Neural crest cell (in vitro differentiated cells): ENCODE measurements around the gene SPTBN4. TPM values are rescaled to one million over a fixed set of nuclear protein-coding genes. Genes with fewer than 3 reads are reported as not detected.
"Not testable (repeated sequence)": the region's sequence is repeated elsewhere in the genome, so short reads cannot be mapped to it uniquely, and the experiment has no call there.

Source experiments
- DNase-seq: peaks from one replicate; pipeline ENCODE4 v3.0.0; 2021; ENCODE audit warnings: low read depth, mixed read lengths, low spot score
- H3K27ac Mint-ChIP-seq: one replicate; pipeline ENCODE4 v1.8.0; 2021; ENCODE audit warnings: mild to moderate bottlenecking, mixed read lengths; ENCODE audit not compliant: unreplicated experiment
- H3K27me3 Mint-ChIP-seq: 2 replicates; pipeline ENCODE4 v1.8.0; 2021; ENCODE audit warnings: low read depth, mild to moderate bottlenecking, mixed read lengths
- H3K36me3 Mint-ChIP-seq: 2 replicates; pipeline ENCODE4 v1.8.0; 2021; ENCODE audit warnings: low read depth, mild to moderate bottlenecking, mixed read lengths
- H3K4me1 Mint-ChIP-seq: 2 replicates; pipeline ENCODE4 v1.8.0; 2021; ENCODE audit warnings: mixed read lengths
- H3K4me3 Mint-ChIP-seq: one replicate; pipeline ENCODE4 v1.8.0; 2021; ENCODE audit warnings: mild to moderate bottlenecking, mixed read lengths
- H3K9me3 Mint-ChIP-seq: 2 replicates; pipeline ENCODE4 v1.8.0; 2021; ENCODE audit warnings: mixed read lengths
- CTCF ChIP-seq: fragments of 200-600 bp; sonication (generic); conservative IDR thresholded peaks from 2 replicates; pipeline ENCODE4 v1.5.0; 2021; ENCODE audit warnings: antibody characterized with exemption, mild to moderate bottlenecking
- total RNA-seq: library from RNA; stranded (reverse); gene quantifications from 2 replicates; pipeline ENCODE4 v1.2.1, GENCODE V29; 2021

The SPTBN4 gene
- total RNA-seq, 1 donor from 2014 or later: 0.40 TPM

GRCh38 chr19:40621283-40621682 is 154.5 kb downstream of the SPTBN4 start:
- Mint-ChIP-seq H3K4me1 (peaks cover 13% of the 10 kb centered on the region), H3K27me3 (peaks cover 4% of the 10 kb centered on the region), H3K9me3 (no peaks in the 10 kb centered on the region), H3K4me3 (no peak overlapping the region), H3K36me3 (peaks cover 25% of the 10 kb centered on the region), H3K27ac (no peak overlapping the region)
- no peak for DNase-seq
- no peak for TF ChIP-seq CTCF

- no peak overlapping the region for H3K27ac Mint-ChIP-seq
- peaks cover 4% of the 10 kb centered on the region for H3K27me3 Mint-ChIP-seq
- TF ChIP-seq CTCF: no peak
- no peaks in the 10 kb centered on the region for H3K9me3 Mint-ChIP-seq
- peaks cover 13% of the 10 kb centered on the region for H3K4me1 Mint-ChIP-seq
- H3K36me3 Mint-ChIP-seq: peaks cover 25% of the 10 kb centered on the region
- H3K4me3 Mint-ChIP-seq: no peak overlapping the region
- DNase-seq: no peak
Measured at GRCh38 chr19:40621966-40622772, 155.4 kb downstream of the SPTBN4 start.

GRCh38 chr19:40622773-40623075 is 155.9 kb downstream of the SPTBN4 start:
- peaks cover 4% of the 10 kb centered on the region for H3K27me3 Mint-ChIP-seq
- peaks cover 13% of the 10 kb centered on the region for H3K4me1 Mint-ChIP-seq
- no peak overlapping the region for H3K27ac Mint-ChIP-seq
- no peak overlapping the region for H3K4me3 Mint-ChIP-seq
- DNase-seq: no peak
- H3K36me3 Mint-ChIP-seq: peaks cover 25% of the 10 kb centered on the region
- TF ChIP-seq CTCF: no peak
- no peaks in the 10 kb centered on the region for H3K9me3 Mint-ChIP-seq

- H3K27ac Mint-ChIP-seq: no peak overlapping the region
- peaks cover 25% of the 10 kb centered on the region for H3K36me3 Mint-ChIP-seq
- H3K9me3 Mint-ChIP-seq: no peaks in the 10 kb centered on the region
- no peak for DNase-seq
- H3K4me1 Mint-ChIP-seq: peaks cover 13% of the 10 kb centered on the region
- no peak overlapping the region for H3K4me3 Mint-ChIP-seq
- no peak for TF ChIP-seq CTCF
- H3K27me3 Mint-ChIP-seq: peaks cover 4% of the 10 kb centered on the region
Measured at GRCh38 chr19:40623403-40624251, 156.8 kb downstream of the SPTBN4 start.

GRCh38 chr19:40624369-40625153 is 157.8 kb downstream of the SPTBN4 start:
- not testable (repeated sequence) for H3K4me3 Mint-ChIP-seq, H3K27ac Mint-ChIP-seq, DNase-seq, H3K9me3 Mint-ChIP-seq, H3K27me3 Mint-ChIP-seq
- H3K4me1 Mint-ChIP-seq: peaks cover 13% of the 10 kb centered on the region
- H3K36me3 Mint-ChIP-seq: peaks cover 22% of the 10 kb centered on the region
